Measurements from ENCODE around the gene ABCC1. TPM values are rescaled to one million over a fixed set of nuclear protein-coding genes. Genes with fewer than 3 reads are reported as not detected.
"Not testable (repeated sequence)": the region's sequence is repeated elsewhere in the genome, so short reads cannot be mapped to it uniquely, and the experiment has no call there.

Gene ABCC1
- total RNA-seq, 1 experiment from 2014 or later, result 14.6 TPM

GRCh38 chr16:16081141-16081540 is 131.7 kb downstream of the ABCC1 start:
- DNase-seq (ENCODE audit: low spot score), result no peak

- DNase-seq (ENCODE audit: low spot score), result no peak
These were observed 132.8 kb downstream of the ABCC1 start for GRCh38 chr16:16082255-16082654.

- DNase-seq (ENCODE audit: low spot score), result peak; percentile 62
These were observed 134.2 kb downstream of the ABCC1 start for GRCh38 chr16:16083421-16084156.

GRCh38 chr16:16084874-16085273 is 135.5 kb downstream of the ABCC1 start:
- no peak for DNase-seq (ENCODE audit: low spot score)

GRCh38 chr16:16086653-16087446 is 137.4 kb downstream of the ABCC1 start:
- DNase-seq (ENCODE audit: low spot score), result no peak

- DNase-seq (ENCODE audit: low spot score), result no peak
These were observed 140.8 kb downstream of the ABCC1 start for GRCh38 chr16:16090238-16090637.

- no peak for DNase-seq (ENCODE audit: low spot score)
These were observed 143.7 kb downstream of the ABCC1 start for GRCh38 chr16:16092925-16093627.

- DNase-seq (ENCODE audit: low spot score), result no peak
These were observed 144.4 kb downstream of the ABCC1 start for GRCh38 chr16:16093628-16094332.

GRCh38 chr16:16095646-16096045 is 146.2 kb downstream of the ABCC1 start:
- no peak for DNase-seq (ENCODE audit: low spot score)

- no peak for DNase-seq (ENCODE audit: low spot score)
These were observed 146.9 kb downstream of the ABCC1 start for GRCh38 chr16:16096121-16096857.

- no peak for DNase-seq (ENCODE audit: low spot score)
These were observed 147.4 kb downstream of the ABCC1 start for GRCh38 chr16:16096858-16097213.

- no peak for DNase-seq (ENCODE audit: low spot score)
These were observed 149.9 kb downstream of the ABCC1 start for GRCh38 chr16:16099320-16099719.

- DNase-seq (ENCODE audit: low spot score), result no peak
These were observed 151.2 kb downstream of the ABCC1 start for GRCh38 chr16:16100631-16101030.

GRCh38 chr16:16101585-16101984 is 152.2 kb downstream of the ABCC1 start:
- no peak for DNase-seq (ENCODE audit: low spot score)

- no peak for DNase-seq (ENCODE audit: low spot score)
These were observed 153.3 kb downstream of the ABCC1 start for GRCh38 chr16:16102738-16103137.

GRCh38 chr16:16104132-16104803 is 154.9 kb downstream of the ABCC1 start:
- DNase-seq (ENCODE audit: low spot score), result not testable (repeated sequence)

- DNase-seq (ENCODE audit: low spot score), result not testable (repeated sequence)
These were observed 155.4 kb downstream of the ABCC1 start for GRCh38 chr16:16104804-16105141.

GRCh38 chr16:16105646-16106045 is 156.2 kb downstream of the ABCC1 start:
- DNase-seq (ENCODE audit: low spot score), result no peak

- no peak for DNase-seq (ENCODE audit: low spot score)
These were observed 157.1 kb downstream of the ABCC1 start for GRCh38 chr16:16106466-16106865.

- DNase-seq (ENCODE audit: low spot score), result no peak
These were observed 158.4 kb downstream of the ABCC1 start for GRCh38 chr16:16107839-16108238.

- no peak for DNase-seq (ENCODE audit: low spot score)
These were observed 159.3 kb downstream of the ABCC1 start for GRCh38 chr16:16108759-16109158.

Measured in A172 (cell line).